Breast epithelium (tissue), 3 donors: ENCODE results near the gene CDH13.

Experiments
- CTCF ChIP-seq, 3 donors: fragments of 450-650 bp; IDR thresholded peaks; one replicate each; pipeline ENCODE4 v1.5.1; 2016 to 2017; ENCODE audit warnings: antibody characterized with exemption in 3 of 3, mild to moderate bottlenecking in 3 of 3, moderate library complexity in 3 of 3
- POLR2A ChIP-seq: fragments of 450-650 bp; IDR thresholded peaks from one replicate; pipeline ENCODE4 v1.6.1; 2016; ENCODE audit warnings: antibody characterized with exemption, mild to moderate bottlenecking, moderate library complexity
- POLR2AphosphoS5 ChIP-seq, 3 donors: sonication (generic); formaldehyde crosslinking; IDR thresholded peaks; one replicate each; pipeline ENCODE4 v1.6.1; 2017; ENCODE audit warnings: antibody characterized with exemption in 3 of 3

GRCh38 chr16:83029467-83029866 lies 402.7 kb downstream of the CDH13 start:
- TF ChIP-seq CTCF (IDR thresholded peaks at IDR 0.05) (no peak), POLR2A (no peak), POLR2AphosphoS5 (IDR thresholded peaks at IDR 0.05) (no peak)
